Breast epithelium (tissue), 3 donors: Measurements from ENCODE around the gene ADGRF1.
"Not testable (repeated sequence)": the region's sequence is repeated elsewhere in the genome, so short reads cannot be mapped to it uniquely, and the experiment has no call there.

Experiments used
- CTCF ChIP-seq, 3 donors: fragments of 450-650 bp; IDR thresholded peaks; one replicate each; pipeline ENCODE4 v1.5.1; 2016 to 2017; ENCODE audit warnings: antibody characterized with exemption in 3 of 3, mild to moderate bottlenecking in 3 of 3, moderate library complexity in 3 of 3
- POLR2A ChIP-seq: fragments of 450-650 bp; IDR thresholded peaks from one replicate; pipeline ENCODE4 v1.6.1; 2016; ENCODE audit warnings: antibody characterized with exemption, mild to moderate bottlenecking, moderate library complexity
- POLR2AphosphoS5 ChIP-seq, 3 donors: sonication (generic); formaldehyde crosslinking; IDR thresholded peaks; one replicate each; pipeline ENCODE4 v1.6.1; 2017; ENCODE audit warnings: antibody characterized with exemption in 3 of 3

- not testable (repeated sequence) for TF ChIP-seq CTCF (IDR thresholded peaks at IDR 0.05); POLR2A; POLR2AphosphoS5 (IDR thresholded peaks at IDR 0.05)
These were observed 47.3 kb upstream of the ADGRF1 start for GRCh38 chr6:47089473-47089872.
